HEK293T (cell line): Measurements from ENCODE around the gene RPL36A.

ENCODE experiments used
- CTCF ChIA-PET: fragments of 350-600 bp; formaldehyde crosslinking; extraction: SDS; loops from one replicate; lab custom pipeline; 2021; ENCODE audit warnings: antibody characterized with exemption, inconsistent platforms; lab: Yijun Ruan, JAX
- POLR2A ChIA-PET: fragments of 350-600 bp; formaldehyde crosslinking; extraction: SDS; loops from one replicate; lab custom pipeline; 2020; ENCODE audit warnings: antibody characterized with exemption, inconsistent platforms; lab: Yijun Ruan, JAX
- DNase-seq: peaks from one replicate; pipeline ENCODE4 v3.0.0; 2012; ENCODE audit warnings: mixed read lengths; ENCODE audit errors: extremely low spot score
- ARNT ChIP-seq: fragments of 450-650 bp; IDR thresholded peaks from 2 replicates; pipeline ENCODE4 v1.6.1; 2017; ENCODE audit warnings: mild to moderate bottlenecking
- BHLHE40 ChIP-seq: fragments of 450-650 bp; IDR thresholded peaks from 2 replicates; pipeline ENCODE4 v1.6.1; 2016; ENCODE audit warnings: mild to moderate bottlenecking, moderate library complexity, borderline replicate concordance
- CTBP1 ChIP-seq: fragments of 450-650 bp; IDR thresholded peaks from 2 replicates; pipeline ENCODE4 v1.6.1; 2016; ENCODE audit warnings: borderline replicate concordance
- ELF4 ChIP-seq: fragments of 450-650 bp; IDR thresholded peaks from 2 replicates; pipeline ENCODE4 v1.6.1; 2017; ENCODE audit warnings: antibody characterized with exemption
- FOXA1 ChIP-seq: fragments of 450-650 bp; IDR thresholded peaks from 2 replicates; pipeline ENCODE4 v1.6.1; 2016; ENCODE audit warnings: mild to moderate bottlenecking
- FOXK2 ChIP-seq: fragments of 450-650 bp; IDR thresholded peaks from 2 replicates; pipeline ENCODE4 v1.6.1; 2016; ENCODE audit warnings: mild to moderate bottlenecking
- HDGF ChIP-seq: fragments of 450-650 bp; IDR thresholded peaks from 2 replicates; pipeline ENCODE4 v1.6.1; 2017; ENCODE audit warnings: antibody characterized with exemption, borderline replicate concordance
- L3MBTL2 ChIP-seq: fragments of 450-650 bp; conservative IDR thresholded peaks from 2 replicates; pipeline ENCODE4 v1.6.1; 2016; ENCODE audit warnings: mild to moderate bottlenecking
- LEF1 ChIP-seq: fragments of 450-650 bp; IDR thresholded peaks from 2 replicates; pipeline ENCODE4 v1.6.1; 2017; ENCODE audit warnings: mild to moderate bottlenecking, borderline replicate concordance
- NFRKB ChIP-seq: fragments of 450-650 bp; IDR thresholded peaks from 2 replicates; pipeline ENCODE4 v1.6.1; 2016; ENCODE audit warnings: mild to moderate bottlenecking, moderate library complexity
- SP1 ChIP-seq: fragments of 450-650 bp; IDR thresholded peaks from 2 replicates; pipeline ENCODE4 v1.6.1; 2017
- SUZ12 ChIP-seq: fragments of 450-650 bp; IDR thresholded peaks from 2 replicates; pipeline ENCODE4 v1.6.1; 2016; ENCODE audit warnings: mild to moderate bottlenecking
- TARDBP ChIP-seq: fragments of 450-650 bp; IDR thresholded peaks from 2 replicates; pipeline ENCODE4 v1.6.1; 2016
- ZNF384 ChIP-seq: fragments of 450-650 bp; IDR thresholded peaks from 2 replicates; pipeline ENCODE4 v1.6.1; 2016
- TF ChIP-seq, protein P1 (sequence below): fragments of 450-650 bp; IDR thresholded peaks from 2 replicates; pipeline ENCODE4 v1.6.1; 2016

Gene RPL36A

GRCh38 chrX:101417190-101417589, 26.4 kb downstream of the RPL36A start:
- DNase-seq: no peak
- TF ChIP-seq ELF4: no peak
- TF ChIP-seq FOXA1: no peak
- TF ChIP-seq SP1: no peak
- TF ChIP-seq HDGF: no peak
- no peak for TF ChIP-seq FOXK2
- TF ChIP-seq BHLHE40: no peak
- no peak for TF ChIP-seq NFRKB
- ChIA-PET CTCF (interaction anchor here (0.6 kb wide), 1 partner anchor 358 kb away, joined by 3 read pairs; no protein-coding TSS in a partner anchor), POLR2A (interaction anchor here (0.6 to 3.0 kb wide), 4 partner anchors 21 to 68 kb away, joined by 3 to 13 read pairs (median 6); partner anchors contain the start of genes RPL36A and TIMM8A)

DNA sequence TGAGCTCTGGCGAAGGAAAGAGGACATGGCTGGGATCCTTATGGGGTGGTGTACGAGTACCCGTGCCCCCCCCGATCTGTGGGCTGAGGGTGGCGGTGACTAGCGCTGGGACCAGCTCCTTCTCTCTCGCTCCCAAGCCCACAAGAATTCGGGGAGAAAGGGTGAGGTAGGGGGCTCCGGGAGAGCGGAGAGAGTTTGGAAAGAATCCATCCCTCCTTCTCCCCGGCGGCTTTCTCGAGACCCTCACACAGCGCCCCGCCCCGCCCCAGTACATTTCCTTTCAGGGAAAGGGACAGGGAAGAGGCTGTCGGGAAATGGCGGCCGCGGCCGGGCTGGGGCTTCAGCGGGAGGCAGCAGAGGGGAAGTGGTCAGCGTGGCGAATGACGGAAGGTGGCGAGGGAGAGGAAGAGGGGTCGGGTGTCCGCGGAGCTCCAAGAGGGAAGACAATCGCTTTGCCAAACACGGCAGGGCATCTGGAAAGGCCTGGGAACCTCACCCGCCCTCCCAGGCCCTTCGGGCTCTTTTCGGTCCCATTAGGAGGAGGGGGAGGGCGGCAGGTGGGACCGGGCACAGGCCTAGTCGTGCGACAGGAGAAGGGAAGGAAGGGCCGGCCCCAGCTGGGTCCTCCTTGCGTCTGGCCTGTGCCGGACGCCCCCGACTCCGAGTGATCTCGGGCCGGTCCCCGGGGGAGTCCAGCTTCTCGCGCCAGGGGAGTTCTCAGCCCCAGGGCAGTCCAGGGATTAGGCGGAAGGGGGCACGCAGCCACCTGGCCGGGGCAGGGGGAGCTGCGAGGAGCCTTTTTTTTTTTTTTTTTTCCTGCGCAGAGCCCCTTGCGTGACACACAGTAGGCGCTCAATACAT, 27.4 kb downstream of the RPL36A start:
- peak; percentile 52; the same call in 1 of the 2 replicates for TF ChIP-seq L3MBTL2
- TF ChIP-seq FOXK2: no peak
- TF ChIP-seq BHLHE40: no peak
- no peak for TF ChIP-seq LEF1
- no peak for TF ChIP-seq CTBP1
- no peak for TF ChIP-seq SUZ12
- peak; percentile 69; the same call in 1 of the 2 replicates for TF ChIP-seq ZNF384
- ChIA-PET POLR2A (interaction anchor here (0.6 to 3.0 kb wide), 8 partner anchors 10 to 174 kb away, joined by 3 to 13 read pairs (median 4); partner anchors contain the start of genes GLA, RPL36A and TIMM8A), CTCF (interaction anchor here (0.6 kb wide), 1 partner anchor 77 kb away, joined by 3 read pairs; no protein-coding TSS in a partner anchor)
- DNase-seq: peak; percentile 43

DNA sequence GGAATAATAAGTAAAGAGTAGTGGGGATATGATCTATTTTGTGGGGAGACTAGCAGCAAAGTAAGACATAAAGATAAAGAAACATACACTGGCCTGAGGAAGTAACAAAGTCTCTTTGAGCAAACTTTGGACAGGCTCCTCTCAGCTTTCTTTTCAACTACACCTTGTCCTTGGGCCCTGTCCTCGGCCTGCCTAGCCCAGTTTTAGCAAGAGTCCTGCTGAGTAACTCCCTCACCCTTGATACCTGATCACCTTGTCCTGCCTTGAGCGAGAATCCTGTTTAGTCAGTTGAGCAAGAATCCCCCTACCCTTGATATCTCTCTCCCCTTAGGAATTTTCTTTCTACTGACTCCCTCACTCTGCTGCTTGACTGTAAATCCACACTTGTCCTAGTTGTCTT, 28.7 kb downstream of the RPL36A start:
- ChIA-PET POLR2A (interaction anchor here (1.3 to 3.0 kb wide), 4 partner anchors 9 to 29 kb away, joined by 3 to 13 read pairs (median 4); partner anchors contain the start of gene RPL36A), CTCF (interaction anchor here (1.2 kb wide), 1 partner anchor 29 kb away, joined by 3 read pairs; no protein-coding TSS in a partner anchor)
- no peak for DNase-seq
- TF ChIP-seq LEF1 (no peak), TARDBP (no peak), FOXA1 (no peak), FOXK2 (no peak), ARNT (no peak), HDGF (no peak)
- TF ChIP-seq, protein P1, sequence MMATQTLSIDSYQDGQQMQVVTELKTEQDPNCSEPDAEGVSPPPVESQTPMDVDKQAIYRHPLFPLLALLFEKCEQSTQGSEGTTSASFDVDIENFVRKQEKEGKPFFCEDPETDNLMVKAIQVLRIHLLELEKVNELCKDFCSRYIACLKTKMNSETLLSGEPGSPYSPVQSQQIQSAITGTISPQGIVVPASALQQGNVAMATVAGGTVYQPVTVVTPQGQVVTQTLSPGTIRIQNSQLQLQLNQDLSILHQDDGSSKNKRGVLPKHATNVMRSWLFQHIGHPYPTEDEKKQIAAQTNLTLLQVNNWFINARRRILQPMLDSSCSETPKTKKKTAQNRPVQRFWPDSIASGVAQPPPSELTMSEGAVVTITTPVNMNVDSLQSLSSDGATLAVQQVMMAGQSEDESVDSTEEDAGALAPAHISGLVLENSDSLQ: no peak

- POLR2A ChIA-PET: interaction anchor here (1.2 kb wide), 1 partner anchor 9 kb away, joined by 4 read pairs; no protein-coding TSS in a partner anchor
- CTCF ChIA-PET: interaction anchor here (0.7 kb wide), 1 partner anchor 70 kb away, joined by 3 read pairs; no protein-coding TSS in a partner anchor
- TF ChIP-seq BHLHE40: no peak
- no peak for TF ChIP-seq HDGF
- TF ChIP-seq, protein P1: no peak
- no peak for TF ChIP-seq FOXA1
- TF ChIP-seq NFRKB: no peak
- no peak for TF ChIP-seq ZNF384
- TF ChIP-seq SP1: no peak
- TF ChIP-seq CTBP1: no peak
- no peak for TF ChIP-seq ELF4
- TF ChIP-seq LEF1: no peak
- TF ChIP-seq L3MBTL2: no peak
- no peak for TF ChIP-seq SUZ12
- no peak for DNase-seq
These were observed 37.1 kb downstream of the RPL36A start for GRCh38 chrX:101427954-101428353.

DNA sequence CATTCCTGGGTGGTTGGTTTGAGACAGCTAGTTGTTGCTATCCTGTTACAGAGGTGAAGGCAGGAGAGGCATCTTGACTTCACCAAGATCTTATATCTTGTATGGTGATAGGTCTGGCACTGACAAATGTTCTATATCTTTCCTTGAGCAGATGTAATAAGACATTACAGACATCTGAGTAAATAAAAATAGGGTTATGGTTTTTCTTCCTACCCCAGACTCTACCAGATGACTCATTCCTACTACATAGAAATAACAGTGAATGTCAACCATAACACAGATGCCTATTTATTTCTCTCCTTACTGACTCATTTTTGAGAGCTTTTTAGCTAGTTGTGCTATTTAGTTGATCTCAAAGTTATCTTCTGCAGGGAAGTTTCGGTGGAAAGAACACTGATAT, 39.1 kb downstream of the RPL36A start:
- no peak for DNase-seq
- ChIA-PET CTCF (no interaction called here), POLR2A (interaction anchor here (1.0 kb wide), 1 partner anchor 11 kb away, joined by 3 read pairs; no protein-coding TSS in a partner anchor)
- no peak for TF ChIP-seq BHLHE40
- TF ChIP-seq FOXA1: no peak
- TF ChIP-seq HDGF: no peak
- TF ChIP-seq L3MBTL2: no peak
- TF ChIP-seq LEF1: no peak
- no peak for TF ChIP-seq NFRKB

DNA sequence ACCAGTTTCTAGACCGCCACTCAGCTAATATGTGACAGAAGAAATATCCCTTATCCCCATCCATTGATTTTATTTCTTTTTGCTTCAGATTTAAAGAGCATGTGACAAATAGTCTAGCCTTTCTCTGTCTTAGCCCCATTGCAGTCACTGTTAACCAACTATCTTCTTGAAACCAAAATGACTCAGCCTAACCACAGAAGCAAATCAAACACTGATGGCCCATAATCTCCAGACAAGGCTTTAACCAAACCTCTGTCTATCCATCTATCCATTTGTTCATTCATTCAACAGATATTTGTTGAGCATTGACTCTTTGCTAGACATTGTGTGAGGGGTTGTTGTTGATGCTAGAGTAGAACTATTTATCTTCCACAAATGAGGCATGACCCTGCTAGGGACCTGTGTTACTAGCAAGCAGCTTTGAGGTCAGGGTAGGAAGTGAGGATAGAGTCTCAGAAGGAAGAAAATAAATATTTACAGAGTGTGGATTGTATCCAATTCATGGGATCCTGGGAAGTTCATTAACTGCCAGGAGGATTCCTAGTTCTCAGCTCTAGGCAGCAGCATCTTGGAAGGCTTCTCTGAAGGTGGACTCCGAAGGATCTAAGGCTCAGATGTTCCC, 39.8 kb downstream of the RPL36A start:
- CTCF ChIA-PET: no interaction called here
- TF ChIP-seq HDGF (no peak), BHLHE40 (no peak), FOXA1 (no peak), L3MBTL2 (no peak), ZNF384 (no peak), NFRKB (no peak), ARNT (no peak), LEF1 (no peak), SP1 (no peak), SUZ12 (no peak)
- TF ChIP-seq, protein P1: no peak
- POLR2A ChIA-PET: interaction anchor here (1.0 kb wide), 2 partner anchors 12 to 40 kb away, joined by 3 read pairs; partner anchors contain the start of gene RPL36A
- no peak for DNase-seq
